ENCODE data around the gene OR13A1.
"Not testable (repeated sequence)": the region's sequence is repeated elsewhere in the genome, so short reads cannot be mapped to it uniquely, and the experiment has no call there.

Gene OR13A1, protein sequence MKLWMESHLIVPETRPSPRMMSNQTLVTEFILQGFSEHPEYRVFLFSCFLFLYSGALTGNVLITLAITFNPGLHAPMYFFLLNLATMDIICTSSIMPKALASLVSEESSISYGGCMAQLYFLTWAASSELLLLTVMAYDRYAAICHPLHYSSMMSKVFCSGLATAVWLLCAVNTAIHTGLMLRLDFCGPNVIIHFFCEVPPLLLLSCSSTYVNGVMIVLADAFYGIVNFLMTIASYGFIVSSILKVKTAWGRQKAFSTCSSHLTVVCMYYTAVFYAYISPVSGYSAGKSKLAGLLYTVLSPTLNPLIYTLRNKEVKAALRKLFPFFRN

DNA sequence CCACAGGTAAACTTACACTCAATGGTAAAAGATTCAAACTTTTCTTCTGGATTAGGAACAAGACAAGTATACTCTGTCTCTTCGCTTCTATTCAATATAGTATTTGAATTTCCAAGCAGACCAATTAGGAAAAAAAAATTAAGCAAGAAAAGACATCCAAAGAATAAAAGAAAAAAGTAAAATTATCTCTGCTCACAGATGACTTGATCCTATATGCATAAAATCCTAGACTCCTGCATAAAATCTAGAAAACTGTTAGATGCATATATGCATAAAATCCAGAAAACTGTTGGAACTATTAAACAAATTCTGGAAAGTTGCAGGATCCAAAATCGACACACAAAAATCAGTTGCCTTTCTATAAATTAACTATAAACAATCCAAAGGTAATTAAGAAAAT, at the start of gene OR13A1:
Gene OR13A1, minus strand, starts transcription at position 101 of the 400 bp plus-strand sequence. CDS start 11,186 bp downstream, outside the sequence.
- DNase-seq (ENCODE audit: low spot score): no peak

DNA sequence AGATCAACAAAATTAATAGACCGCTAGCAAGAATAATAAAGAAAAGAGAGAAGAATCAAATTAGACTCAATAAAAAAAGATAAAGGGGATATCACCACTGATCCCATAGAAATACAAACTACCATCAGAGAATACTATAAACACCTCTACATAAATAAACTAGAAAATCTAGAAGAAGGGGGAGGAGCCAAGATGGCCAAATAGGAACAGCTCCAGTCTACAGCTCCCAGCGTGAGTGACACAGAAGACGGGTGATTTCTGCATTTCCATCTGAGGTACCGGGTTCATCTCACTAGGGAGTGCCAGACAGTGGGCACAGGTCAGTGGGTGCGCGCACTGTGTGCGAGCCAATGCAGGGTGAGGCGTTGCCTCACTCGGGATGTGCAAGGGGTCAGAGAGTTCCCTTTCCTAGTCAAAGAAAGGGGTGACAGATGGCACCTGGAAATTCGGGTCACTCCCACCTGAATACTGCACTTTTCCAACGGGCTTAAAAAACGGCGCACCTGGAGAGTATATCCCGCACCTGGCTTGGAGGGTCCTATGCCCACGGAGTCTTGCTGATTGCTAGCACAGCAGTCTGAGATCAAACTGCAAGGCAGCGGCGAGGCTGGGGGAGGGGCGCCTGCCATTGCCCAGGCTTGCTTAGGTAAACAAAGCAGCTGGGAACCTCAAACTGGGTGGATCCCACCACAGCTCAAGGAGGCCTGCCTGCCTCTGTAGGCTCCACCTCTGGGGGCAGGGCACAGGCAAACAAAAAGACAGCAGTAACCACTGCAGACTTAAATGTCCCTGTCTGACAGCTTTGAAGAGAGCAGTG, 46.8 kb upstream of the OR13A1 start:
- DNase-seq (ENCODE audit: low spot score): not testable (repeated sequence)

DNA sequence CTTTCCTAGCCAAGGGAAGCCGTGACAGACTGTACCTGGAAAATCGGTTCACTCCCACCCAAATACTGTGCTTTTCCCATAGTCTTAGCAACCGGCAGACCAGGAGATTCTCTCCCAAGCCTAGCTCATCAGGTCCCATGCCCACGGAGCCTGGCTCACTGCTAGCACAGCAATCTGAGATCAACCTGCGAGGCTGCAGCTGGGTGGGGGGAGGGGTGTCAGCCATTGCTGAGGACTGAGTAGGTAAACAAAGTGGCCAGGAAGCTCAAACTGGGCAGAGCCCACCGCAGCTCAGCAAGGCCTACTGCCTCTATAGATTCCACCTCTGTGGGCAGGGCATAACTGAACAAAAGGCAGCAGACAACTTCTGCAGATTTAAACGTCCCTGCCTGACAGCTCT, 43.6 kb upstream of the OR13A1 start:
- not testable (repeated sequence) for DNase-seq (ENCODE audit: low spot score)

DNA sequence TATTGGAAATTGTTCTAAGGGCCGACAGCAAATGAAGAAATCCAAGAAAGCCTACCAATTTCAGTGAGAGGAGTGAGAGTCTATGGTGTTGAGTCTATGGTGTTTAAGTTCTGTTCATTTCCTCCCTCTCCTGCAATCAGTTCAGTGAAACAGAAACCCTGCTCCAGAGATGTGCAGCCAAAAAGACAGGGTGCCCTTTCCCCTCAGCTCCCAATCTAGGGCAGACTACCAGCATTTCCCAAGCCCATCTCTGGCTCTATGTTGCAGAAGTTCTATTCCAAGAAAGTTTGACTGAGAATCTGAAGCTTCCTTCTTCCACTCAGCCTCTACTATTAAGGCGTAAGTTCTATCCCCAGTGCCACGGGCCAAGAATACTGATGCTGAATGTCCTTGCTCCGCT, 40.1 kb upstream of the OR13A1 start:
- no peak for DNase-seq (ENCODE audit: low spot score)

DNA sequence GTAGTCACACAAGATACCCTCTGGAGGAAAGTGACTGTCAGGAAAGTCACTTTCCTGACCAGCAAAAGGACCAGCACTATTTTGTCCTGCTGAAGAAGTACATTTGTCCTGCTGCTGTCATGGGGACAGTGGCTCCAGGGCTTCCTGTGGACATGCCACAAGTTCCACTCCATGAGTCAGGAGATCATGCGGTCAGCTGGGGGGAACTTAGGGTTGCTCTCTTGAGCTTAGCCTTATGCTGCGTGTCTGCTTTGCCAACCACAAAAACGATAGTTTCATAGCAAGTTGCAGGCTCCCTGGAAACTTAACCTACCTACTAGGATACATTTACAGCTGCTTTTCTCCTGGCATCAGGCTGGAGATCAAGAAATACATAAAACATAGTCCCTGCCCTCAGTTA, 38.9 kb upstream of the OR13A1 start:
- no peak for DNase-seq (ENCODE audit: low spot score)

DNA sequence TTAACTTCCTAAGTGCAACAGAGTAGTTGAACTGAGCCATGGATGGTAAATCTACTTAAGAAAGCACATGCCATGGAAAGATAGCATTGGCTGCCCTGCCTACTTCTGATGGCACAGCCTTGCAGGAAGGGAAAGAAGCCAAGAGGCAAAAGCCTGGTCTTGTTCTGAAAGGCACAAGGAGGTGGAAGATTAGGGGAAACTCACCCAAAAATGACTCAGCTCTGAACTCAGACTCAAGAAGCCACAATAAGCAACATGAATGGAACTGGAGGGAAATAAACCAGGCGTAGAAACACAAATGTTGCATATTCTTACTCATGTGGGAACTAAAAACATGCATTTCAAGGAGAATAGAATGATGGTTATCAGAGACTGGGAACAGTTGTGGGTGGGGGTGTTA, 37.8 kb upstream of the OR13A1 start:
- DNase-seq (ENCODE audit: low spot score): no peak

DNA sequence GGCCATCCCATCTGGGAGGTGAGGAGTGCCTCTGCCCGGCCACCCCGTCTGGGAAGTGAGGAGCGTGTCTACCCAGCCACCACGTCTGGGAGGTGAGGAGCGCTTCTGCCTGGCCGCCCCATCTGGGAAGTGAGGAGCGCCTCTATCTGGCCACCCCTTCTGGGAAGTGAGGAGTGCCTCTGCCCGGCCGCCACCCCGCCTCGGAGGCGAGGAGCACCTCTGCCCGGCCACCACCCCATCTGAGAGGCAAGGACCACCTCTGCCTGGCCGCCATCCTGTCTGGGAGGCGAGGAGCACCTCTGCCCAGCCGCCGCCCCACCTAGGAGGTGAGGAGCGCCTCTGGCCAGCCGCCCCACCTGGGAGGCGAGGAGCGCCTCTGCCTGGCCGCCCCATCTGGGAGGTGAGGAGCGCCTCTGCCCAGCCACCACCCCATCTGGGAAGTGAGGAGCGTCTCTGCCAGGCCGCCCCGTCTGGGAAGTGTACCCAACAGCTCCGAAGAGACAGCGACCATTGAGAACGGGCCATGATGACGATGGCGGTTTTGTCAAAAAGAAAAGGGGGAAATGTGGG, 32.9 kb upstream of the OR13A1 start:
- not testable (repeated sequence) for DNase-seq (ENCODE audit: low spot score)

DNA sequence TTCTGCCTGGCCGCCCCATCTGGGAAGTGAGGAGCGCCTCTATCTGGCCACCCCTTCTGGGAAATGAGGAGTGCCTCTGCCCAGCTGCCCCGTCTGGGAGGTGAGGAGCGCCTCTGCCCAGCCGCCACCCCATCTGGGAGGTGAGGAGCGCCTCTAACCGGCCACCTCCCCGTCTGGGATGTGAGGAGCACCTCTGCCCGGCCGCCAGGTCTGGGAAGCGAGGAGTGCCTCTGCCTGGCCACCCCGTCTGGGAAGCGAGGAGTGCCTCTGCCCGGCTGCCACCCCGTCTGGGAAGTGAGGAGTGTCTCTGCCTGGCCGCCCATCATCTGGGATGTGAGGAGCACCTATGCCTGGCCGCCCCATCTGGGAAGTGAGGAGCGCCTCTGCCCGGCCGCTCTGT, 32.1 kb upstream of the OR13A1 start:
- DNase-seq (ENCODE audit: low spot score): not testable (repeated sequence)

DNA sequence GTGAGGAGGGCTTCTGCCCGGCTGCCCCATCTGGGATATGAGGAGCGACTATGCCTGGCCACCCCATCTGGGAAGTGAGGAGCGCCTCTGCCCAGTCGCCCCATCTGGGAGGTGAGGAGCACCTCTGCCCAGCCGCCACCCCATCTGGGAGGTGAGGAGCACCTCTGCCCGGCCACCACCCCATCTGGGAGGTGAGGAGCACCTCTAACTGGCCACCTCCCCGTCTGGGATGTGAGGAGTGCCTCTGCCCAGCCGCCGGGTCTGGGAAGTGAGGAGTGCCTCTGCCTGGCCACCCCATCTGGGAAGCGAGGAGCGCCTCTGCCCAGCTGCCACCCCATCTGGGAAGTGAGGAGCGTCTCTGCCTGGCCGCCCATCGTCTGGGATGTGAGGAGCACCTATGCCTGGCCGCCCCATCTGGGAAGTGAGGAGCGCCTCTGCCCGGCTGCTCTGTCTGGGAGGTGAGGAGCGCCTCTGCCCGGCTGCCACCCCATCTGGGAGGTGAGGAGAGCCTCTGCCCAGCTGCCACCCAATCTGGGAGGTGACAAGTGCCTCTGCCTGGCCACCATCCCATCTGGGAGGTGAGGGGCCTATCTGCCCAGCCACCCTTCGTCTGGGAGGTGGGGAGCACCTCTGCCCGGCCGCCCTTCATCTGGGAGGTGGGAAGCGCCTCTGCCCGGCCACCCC, 31.4 kb upstream of the OR13A1 start:
- DNase-seq (ENCODE audit: low spot score): not testable (repeated sequence)

DNA sequence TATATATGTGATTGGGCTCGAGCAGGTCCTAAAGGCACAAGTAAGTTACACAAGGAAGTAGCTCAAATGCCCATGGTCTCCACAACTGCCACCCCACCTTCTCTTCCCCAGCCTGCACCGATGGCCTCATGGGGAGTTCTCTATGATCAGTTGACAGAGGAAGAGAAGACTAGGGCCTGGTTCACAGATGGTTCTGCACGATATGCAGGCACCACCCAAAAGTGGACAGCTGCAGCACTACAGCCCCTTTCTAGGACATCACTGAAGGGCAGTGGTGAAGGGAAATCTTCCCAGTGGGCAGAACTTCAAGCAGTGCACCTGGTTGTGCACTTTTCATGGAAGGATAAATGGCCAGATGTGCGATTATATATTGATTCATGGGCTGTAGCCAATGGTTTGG, 25.0 kb upstream of the OR13A1 start:
- DNase-seq (ENCODE audit: low spot score): not testable (repeated sequence)

DNA sequence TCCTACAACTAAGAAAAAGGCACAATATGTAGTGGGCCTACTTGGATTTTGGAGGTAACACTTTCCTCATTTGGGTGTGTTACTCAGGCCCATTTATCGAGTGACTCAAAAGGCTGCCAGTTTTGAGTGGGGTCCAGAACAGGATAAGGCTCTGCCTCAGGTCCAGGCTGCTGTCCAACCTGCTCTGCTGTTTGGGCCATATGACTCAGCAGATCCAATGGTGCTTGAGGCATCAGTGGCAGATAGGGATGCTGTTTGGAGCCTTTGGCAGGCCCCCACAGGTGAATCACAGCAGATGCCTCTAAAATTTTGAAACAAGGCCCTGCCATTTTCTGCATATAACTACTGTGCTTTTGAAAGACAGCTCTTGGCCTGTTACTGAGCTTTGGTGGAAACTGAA, 24.5 kb upstream of the OR13A1 start:
- DNase-seq (ENCODE audit: low spot score): no peak

DNA sequence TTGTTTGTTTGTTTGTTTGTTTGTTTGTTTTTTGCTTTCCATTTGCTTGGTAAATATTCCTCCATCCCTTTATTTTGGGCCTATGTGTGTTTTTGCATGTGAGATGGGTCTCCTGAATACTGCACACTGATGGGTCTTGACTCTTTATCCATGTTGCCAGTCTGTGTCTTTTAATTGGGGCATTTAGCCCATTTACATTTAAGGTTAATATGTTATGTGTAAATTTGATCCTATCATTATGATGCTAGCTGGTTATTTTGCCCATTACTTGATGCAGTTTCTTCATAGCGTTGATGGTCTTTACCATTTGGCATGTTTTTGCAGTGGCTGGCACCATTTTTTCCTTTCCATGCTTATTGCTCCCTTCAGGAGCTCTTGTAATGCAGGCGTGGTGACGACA, 16.4 kb upstream of the OR13A1 start:
- not testable (repeated sequence) for DNase-seq (ENCODE audit: low spot score)

DNA sequence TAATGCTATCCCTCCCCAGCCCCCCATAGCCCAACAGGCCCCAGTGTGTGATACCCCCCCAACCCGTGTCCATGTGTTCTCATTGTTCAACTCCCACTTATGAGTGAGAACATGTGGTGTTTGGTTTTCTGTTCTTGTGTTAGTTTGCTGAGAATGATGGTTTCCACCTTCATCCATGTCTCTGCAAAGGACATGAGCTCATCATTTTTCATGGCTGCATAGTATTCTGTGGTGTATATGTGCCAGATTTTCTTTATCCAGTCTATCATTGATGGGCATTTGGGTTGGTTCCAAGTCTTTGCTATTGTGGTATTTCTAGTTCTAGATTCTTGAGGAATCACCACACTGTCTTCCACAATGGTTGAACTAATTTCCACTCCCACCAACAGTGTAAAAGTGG, 11.5 kb upstream of the OR13A1 start:
- not testable (repeated sequence) for DNase-seq (ENCODE audit: low spot score)

DNA sequence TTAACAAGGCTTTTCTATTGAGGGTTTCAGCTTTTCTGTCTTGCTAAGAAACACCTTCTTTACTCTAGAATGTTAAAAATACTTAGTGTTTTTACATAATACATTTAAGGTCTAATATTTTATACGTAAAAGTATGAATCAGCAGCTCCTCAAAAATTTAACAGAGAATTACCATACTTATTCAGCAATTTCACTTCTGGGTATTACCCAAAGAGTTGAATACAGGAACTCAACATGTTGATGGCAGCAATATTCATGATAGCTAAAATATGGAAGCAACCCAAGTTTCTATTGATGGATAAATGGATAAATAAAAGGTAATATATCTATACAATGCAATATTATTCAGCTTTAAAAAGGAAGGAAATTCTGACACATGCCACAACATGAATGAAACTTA, 9.7 kb upstream of the OR13A1 start:
- no peak for DNase-seq (ENCODE audit: low spot score)

DNA sequence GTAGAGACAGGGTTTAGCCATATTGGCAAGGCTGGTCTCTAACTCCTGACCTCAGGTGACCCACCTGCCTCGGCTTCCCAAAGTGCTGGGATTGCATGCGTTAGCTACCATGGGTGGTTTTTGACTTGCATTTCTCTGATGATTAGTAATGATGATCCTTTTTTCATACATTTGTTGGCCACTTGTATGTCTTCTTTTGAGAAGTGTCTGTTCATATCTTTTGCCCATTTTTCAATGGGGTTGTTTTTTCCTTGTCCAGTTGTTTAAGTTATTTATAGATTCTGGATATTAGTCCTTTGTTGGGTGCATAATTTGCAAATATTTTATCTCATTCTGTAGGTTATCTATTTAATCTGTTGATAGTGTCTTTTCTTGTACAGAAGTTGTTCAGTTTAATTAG, 4.3 kb upstream of the OR13A1 start:
- no peak for DNase-seq (ENCODE audit: low spot score)

DNA sequence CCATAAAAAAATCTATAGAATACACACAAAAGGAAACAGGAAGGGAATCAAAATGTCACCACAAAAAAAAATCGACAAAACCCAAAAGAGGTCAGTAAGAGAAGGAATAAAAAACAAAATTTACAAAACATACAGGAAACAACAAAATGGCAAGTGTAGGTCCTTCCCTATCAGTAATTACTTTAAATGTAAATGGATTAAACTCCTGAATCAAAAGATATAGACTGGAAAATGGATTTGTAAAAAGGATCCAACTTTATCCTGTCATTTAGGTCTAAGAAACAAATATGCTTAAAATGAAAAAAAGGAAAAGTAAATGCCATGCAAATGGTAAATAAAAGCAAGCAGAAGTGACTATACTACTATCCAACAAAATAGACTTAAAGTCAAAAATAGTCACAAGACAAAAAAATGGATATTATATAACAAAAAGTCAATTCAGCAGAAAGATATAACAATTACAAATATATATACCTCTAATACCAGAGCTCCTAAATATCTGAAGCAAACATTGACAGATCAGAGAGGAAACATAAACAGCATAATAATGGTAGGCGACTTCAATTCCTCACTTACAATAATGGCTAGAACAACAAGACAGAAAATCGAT, 2.0 kb downstream of the OR13A1 start:
- DNase-seq (ENCODE audit: low spot score): no peak

DNA sequence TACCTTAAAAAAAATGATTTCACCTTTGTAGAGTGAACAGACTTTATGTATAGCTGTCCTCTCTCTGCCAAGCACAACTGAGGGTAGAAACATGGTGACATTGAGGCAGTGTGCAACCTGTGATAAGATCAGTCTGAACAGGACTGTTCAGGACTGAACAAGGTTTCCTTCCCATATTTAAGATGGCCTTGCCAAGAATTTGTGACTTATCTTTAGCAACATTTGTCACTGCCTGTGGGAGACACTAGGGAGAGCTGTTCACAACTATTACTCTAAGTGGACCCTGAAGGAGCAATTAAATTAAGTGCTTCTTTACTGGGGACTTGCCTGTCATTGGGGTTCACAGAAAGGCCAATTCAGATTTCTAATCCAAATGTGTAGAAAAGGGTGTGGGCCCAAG, 6.7 kb downstream of the OR13A1 start:
- peak; percentile 22 for DNase-seq (ENCODE audit: low spot score)

DNA sequence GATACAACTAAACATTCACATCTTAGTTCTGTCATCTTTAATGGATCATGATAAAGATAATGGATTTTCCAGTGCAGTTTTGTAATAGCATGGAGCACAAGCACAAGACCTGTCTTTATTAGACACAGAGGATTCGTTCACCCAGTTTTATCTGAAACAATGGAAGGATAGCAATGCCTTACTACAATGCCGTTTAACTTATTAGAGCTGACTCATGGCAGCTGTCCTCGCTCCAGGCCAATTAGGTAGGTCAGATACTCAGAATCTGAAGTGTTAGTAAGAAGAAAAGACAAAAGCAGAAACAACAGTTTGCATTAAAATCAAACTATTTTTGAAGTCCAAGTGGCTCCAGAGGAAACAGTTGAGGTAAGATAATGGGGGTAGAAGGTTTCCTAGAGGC, 12.8 kb downstream of the OR13A1 start:
- no peak for DNase-seq (ENCODE audit: low spot score)

DNA sequence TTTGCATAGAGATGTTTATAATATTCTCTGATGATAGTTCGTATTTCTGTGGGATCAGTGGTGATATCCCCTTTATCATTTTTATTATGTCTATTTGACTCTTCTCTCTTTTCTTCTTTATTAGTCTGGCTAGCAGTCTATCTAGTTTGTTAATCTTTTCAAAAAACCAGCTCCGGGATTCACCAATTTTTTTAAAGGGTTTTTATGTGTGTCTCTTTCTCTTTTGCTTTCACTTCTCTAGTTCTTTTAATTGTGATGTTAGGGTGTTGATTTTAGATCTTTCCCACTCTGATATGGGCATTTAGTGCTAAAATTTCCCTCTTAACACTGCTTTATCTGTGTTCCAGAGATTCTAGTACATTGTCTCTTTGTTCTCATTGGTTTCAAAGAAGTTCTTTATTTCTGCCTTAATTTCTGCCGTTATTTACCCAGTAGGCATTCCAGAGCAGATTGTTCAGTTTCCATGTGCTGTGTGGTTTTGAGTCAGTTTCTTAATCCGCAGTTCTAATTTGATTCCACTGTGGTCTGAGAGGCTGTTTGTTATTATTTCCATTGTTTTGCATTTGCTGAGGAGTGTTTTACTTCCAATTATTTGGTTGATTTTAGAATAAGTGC, 17.0 kb downstream of the OR13A1 start:
- not testable (repeated sequence) for DNase-seq (ENCODE audit: low spot score)

DNA sequence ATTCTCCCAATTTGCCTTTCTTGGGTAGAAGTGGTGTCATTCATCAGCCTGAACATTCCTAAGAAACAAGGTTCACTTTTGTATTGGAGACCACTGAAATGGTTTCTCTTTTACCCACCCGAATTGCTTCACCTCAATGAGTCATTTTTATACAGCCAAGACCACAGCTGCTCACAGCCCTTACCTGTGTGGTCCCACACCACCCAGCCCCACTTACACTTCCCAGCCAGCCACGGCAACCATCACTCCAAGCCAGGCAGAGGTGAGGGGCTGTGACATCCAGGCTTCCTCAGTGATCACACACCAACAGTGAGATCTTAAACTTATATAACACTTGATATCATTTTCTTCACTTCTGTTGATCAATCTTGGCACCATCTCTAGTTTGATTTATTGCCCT, 20.7 kb downstream of the OR13A1 start:
- DNase-seq (ENCODE audit: low spot score): no peak

DNA sequence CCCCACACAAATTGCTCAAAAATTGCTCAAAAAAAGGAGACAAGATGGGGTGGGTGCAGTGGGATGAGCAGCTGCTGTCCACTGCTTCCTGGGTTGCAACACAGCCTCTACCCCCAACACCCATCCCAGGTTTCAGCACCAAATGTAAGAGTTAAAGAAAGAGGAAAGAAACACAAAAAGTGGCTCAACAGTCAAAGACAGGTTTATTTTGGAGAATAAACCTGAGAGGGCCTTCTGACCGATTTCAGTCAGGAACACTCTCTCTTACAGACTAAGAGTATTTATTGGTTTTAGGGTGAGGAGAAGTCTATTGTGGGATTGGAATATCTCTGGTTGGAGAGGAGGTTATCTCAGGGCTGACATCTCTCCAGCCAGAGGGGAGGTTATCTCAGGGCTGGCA, 28.4 kb downstream of the OR13A1 start:
- DNase-seq (ENCODE audit: low spot score): no peak

DNA sequence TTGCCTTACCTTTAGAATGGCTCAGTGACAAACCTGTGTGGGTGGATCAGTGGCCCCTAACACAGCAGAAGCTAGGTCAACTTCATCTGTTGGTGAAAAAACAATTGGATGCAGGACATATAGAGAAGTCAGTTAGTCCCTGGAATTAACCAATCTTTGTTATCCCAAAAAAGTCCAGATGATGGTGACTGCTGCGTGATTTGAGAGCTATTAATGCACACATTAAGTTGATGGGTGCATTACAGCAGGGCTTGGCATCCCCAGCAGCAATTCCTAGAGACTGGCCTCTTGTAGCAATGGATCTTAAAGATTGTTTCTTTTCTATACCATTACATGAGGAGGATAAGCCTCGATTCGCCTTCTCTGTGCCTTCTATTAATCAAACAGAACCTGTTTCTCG, 33.3 kb downstream of the OR13A1 start:
- no peak for DNase-seq (ENCODE audit: low spot score)

All from RKO (cell line).